GM21717 (cell line): ENCODE data around the gene ALDH1L2.

Experiments
- ATAC-seq: cut with Tn5 transposase; IDR thresholded peaks from one replicate; pipeline ENCODE4 v1.9.1; 2021; ENCODE audit warnings: mild to moderate bottlenecking, moderate library complexity; ENCODE audit not compliant: unreplicated experiment

ALDH1L2 gene

GRCh38 chr12:105036937-105037649, 47.2 kb downstream of the ALDH1L2 start:
- no peak for ATAC-seq

- ATAC-seq, result no peak
Observed at GRCh38 chr12:105033851-105034250, 50.4 kb downstream of the ALDH1L2 start.

- no peak for ATAC-seq
Observed at GRCh38 chr12:105032703-105033357, 51.4 kb downstream of the ALDH1L2 start.

GRCh38 chr12:105030820-105031807, 53.1 kb downstream of the ALDH1L2 start:
- peak; percentile 95 for ATAC-seq

GRCh38 chr12:105026411-105026810, 57.8 kb downstream of the ALDH1L2 start:
- no peak for ATAC-seq

- ATAC-seq, result no peak
Observed at GRCh38 chr12:105025890-105026289, 58.4 kb downstream of the ALDH1L2 start.

GRCh38 chr12:105024928-105025327, 59.3 kb downstream of the ALDH1L2 start:
- ATAC-seq, result no peak

- ATAC-seq, result no peak
Observed at GRCh38 chr12:105020241-105020962, 63.9 kb downstream of the ALDH1L2 start.

- no peak for ATAC-seq
Observed at GRCh38 chr12:105018776-105019175, 65.5 kb downstream of the ALDH1L2 start.

GRCh38 chr12:105018012-105018411, 66.2 kb downstream of the ALDH1L2 start:
- no peak for ATAC-seq

- ATAC-seq, result no peak
Observed at GRCh38 chr12:105015543-105015942, 68.7 kb downstream of the ALDH1L2 start.

- ATAC-seq, result no peak
Observed at GRCh38 chr12:105014603-105015002, 69.7 kb downstream of the ALDH1L2 start.

GRCh38 chr12:105013892-105014291, 70.4 kb downstream of the ALDH1L2 start:
- ATAC-seq, result no peak

- ATAC-seq, result no peak
Observed at GRCh38 chr12:105001476-105001875, 82.8 kb downstream of the ALDH1L2 start.

GRCh38 chr12:104999347-104999685, 84.9 kb downstream of the ALDH1L2 start:
- no peak for ATAC-seq

GRCh38 chr12:104998423-104999346, 85.6 kb downstream of the ALDH1L2 start:
- ATAC-seq, result no peak

GRCh38 chr12:104997541-104997940, 86.7 kb downstream of the ALDH1L2 start:
- ATAC-seq, result no peak

- no peak for ATAC-seq
Observed at GRCh38 chr12:104994336-104994735, 89.9 kb downstream of the ALDH1L2 start.

GRCh38 chr12:104991565-104992128, 92.6 kb downstream of the ALDH1L2 start:
- ATAC-seq, result no peak
